ENCODE data around the gene ATP6V0E1.
"Not testable (repeated sequence)": the region's sequence is repeated elsewhere in the genome, so short reads cannot be mapped to it uniquely, and the experiment has no call there.

The ATP6V0E1 gene

GRCh38 chr5:173075137-173075843 lies 91.7 kb downstream of the ATP6V0E1 start:
- H3K36me3 Mint-ChIP-seq, result peaks cover 15% of the 10 kb centered on the region
- H3K27ac Mint-ChIP-seq, result no peak overlapping the region
- H3K27me3 Mint-ChIP-seq, result no peaks in the 10 kb centered on the region
- H3K4me3 Mint-ChIP-seq, result no peak overlapping the region
- peaks cover 28% of the 10 kb centered on the region for H3K4me1 Mint-ChIP-seq
- no peak for ATAC-seq (ENCODE audit: low read depth)
- no peak for DNase-seq (ENCODE audit: low spot score in 2 of 2)
- peaks cover 2% of the 10 kb centered on the region for H3K9me3 Mint-ChIP-seq

DNA sequence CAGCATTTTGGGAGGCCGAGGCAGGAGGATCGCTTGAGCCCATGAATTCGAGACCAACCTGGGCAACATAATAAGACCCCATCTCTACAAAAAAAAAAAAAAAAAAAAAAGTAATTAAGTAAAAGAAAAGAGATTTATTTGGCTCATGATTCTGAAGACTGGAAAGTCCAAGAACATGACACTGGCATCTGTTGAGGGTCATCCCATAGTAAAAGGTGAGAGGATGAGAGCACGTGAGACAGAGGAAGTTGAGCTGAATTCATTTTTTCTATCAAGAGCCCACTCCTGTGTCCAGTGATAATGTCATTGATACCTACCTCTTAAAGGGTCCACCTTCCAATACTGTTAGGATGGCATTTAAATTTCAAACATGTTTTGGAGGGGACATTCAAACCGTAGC lies 92.4 kb downstream of the ATP6V0E1 start:
- Mint-ChIP-seq H3K4me3 (no peak overlapping the region), H3K27ac (no peak overlapping the region), H3K36me3 (peaks cover 15% of the 10 kb centered on the region), H3K4me1 (peaks cover 24% of the 10 kb centered on the region), H3K9me3 (peaks cover 2% of the 10 kb centered on the region), H3K27me3 (no peaks in the 10 kb centered on the region)
- DNase-seq (ENCODE audit: low spot score in 2 of 2) (no peak), ATAC-seq (ENCODE audit: low read depth) (no peak)

GRCh38 chr5:173076471-173076870 lies 92.9 kb downstream of the ATP6V0E1 start:
- not testable (repeated sequence) for H3K9me3 Mint-ChIP-seq; ATAC-seq (ENCODE audit: low read depth); H3K27ac Mint-ChIP-seq; H3K27me3 Mint-ChIP-seq; DNase-seq (ENCODE audit: low spot score in 2 of 2); H3K4me3 Mint-ChIP-seq
- H3K36me3 Mint-ChIP-seq, result peaks cover 20% of the 10 kb centered on the region
- H3K4me1 Mint-ChIP-seq, result peaks cover 23% of the 10 kb centered on the region

GRCh38 chr5:173078878-173079277 lies 95.3 kb downstream of the ATP6V0E1 start:
- peaks cover 22% of the 10 kb centered on the region for H3K36me3 Mint-ChIP-seq
- no peaks in the 10 kb centered on the region for H3K27me3 Mint-ChIP-seq
- H3K4me1 Mint-ChIP-seq, result peaks cover 19% of the 10 kb centered on the region
- DNase-seq (ENCODE audit: low spot score in 2 of 2), result no peak
- no peak overlapping the region for H3K4me3 Mint-ChIP-seq
- no peak for ATAC-seq (ENCODE audit: low read depth)
- peak overlapping the region; percentile 35 for H3K27ac Mint-ChIP-seq
- H3K9me3 Mint-ChIP-seq, result peaks cover 2% of the 10 kb centered on the region

Measured in memory B cell (primary cell).